Calu3 (cell line): ENCODE data around the gene KIAA1217. TPM values are rescaled to one million over a fixed set of nuclear protein-coding genes. Genes with fewer than 3 reads are reported as not detected.

Experiments used
- BruUV-seq: library from RNA; stranded (reverse); fragments of 400-500 nt; replicated peaks from 2 replicates; lab custom pipeline; 2021; lab: Mats Ljungman, UMichigan
- CTCF ChIA-PET: fragments of 300-600 bp; sonication (Branson Sonifier 250); formaldehyde crosslinking; loops from one replicate; lab custom pipeline; 2022; ENCODE audit warnings: antibody characterized with exemption; lab: Charles Lee
- DNase-seq: peaks from one replicate; pipeline ENCODE4 v3.0.0; 2022
- H3K27ac Mint-ChIP-seq: one replicate; pipeline ENCODE4 v1.8.0; 2022; ENCODE audit warnings: mixed read lengths; ENCODE audit not compliant: unreplicated experiment
- H3K27me3 Mint-ChIP-seq: one replicate; pipeline ENCODE4 v1.8.0; 2022; ENCODE audit warnings: mixed read lengths; ENCODE audit not compliant: unreplicated experiment
- H3K36me3 Mint-ChIP-seq: one replicate; pipeline ENCODE4 v1.8.0; 2022; ENCODE audit warnings: mild to moderate bottlenecking, moderate library complexity, mixed read lengths; ENCODE audit not compliant: insufficient read depth, unreplicated experiment
- H3K4me1 Mint-ChIP-seq: one replicate; pipeline ENCODE4 v1.8.0; 2022; ENCODE audit warnings: mild to moderate bottlenecking, low read depth, mixed read lengths; ENCODE audit not compliant: unreplicated experiment
- H3K4me3 Mint-ChIP-seq: one replicate; pipeline ENCODE4 v1.8.0; 2022; ENCODE audit warnings: mild to moderate bottlenecking, low read depth, moderate library complexity, mixed read lengths; ENCODE audit not compliant: unreplicated experiment
- H3K9me3 Mint-ChIP-seq: one replicate; pipeline ENCODE4 v1.8.0; 2022; ENCODE audit warnings: low read depth, mixed read lengths; ENCODE audit not compliant: unreplicated experiment
- CTCF ChIP-seq: fragments of 200-600 bp; IDR thresholded peaks from one replicate; pipeline ENCODE4 v1.8.0; 2022; ENCODE audit warnings: antibody characterized with exemption; ENCODE audit not compliant: unreplicated experiment
- intact Hi-C: fragments of 100-400 bp; cut with micrococcal nuclease; formaldehyde crosslinking; loops from one replicate; pipeline ENCODE4 v1.10.0; 2022; ENCODE audit not compliant: unreplicated experiment
- total RNA-seq: library from RNA; stranded (reverse); gene quantifications from 2 replicates; pipeline ENCODE4 v1.2.3, GENCODE V29; 2022

KIAA1217 gene
- total RNA-seq, 1 experiment from 2014 or later: 46.2 TPM

DNA sequence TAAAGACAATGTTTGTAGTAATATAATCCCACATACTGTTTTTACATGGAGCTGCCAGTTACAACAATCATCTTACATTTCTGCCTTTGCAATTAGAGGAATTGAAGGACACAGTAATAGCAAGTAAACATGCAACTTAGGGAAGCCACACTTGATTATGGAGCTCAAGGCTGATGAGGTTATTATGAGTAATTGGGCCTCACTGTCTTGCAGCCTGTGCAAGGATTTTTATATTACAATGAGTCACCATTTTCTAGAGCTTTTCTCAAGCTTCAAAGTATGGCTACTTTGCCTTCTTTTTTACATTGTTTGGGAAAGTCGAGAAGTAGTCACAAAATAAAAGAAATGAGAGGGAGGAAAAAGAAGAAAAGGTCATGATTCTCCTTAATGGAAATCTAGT lies 226.4 kb downstream of the KIAA1217 start:
- peaks cover 9% of the 10 kb centered on the region for H3K36me3 Mint-ChIP-seq
- no peaks in the 10 kb centered on the region for H3K27me3 Mint-ChIP-seq
- no TSS peak for BruUV-seq
- DNase-seq: no peak
- CTCF ChIA-PET: no interaction called here
- no peaks in the 10 kb centered on the region for H3K9me3 Mint-ChIP-seq
- intact Hi-C loops: no loop called here
- TF ChIP-seq CTCF: no peak
- H3K4me1 Mint-ChIP-seq: peaks cover 19% of the 10 kb centered on the region
- H3K4me3 Mint-ChIP-seq: no peak overlapping the region
- H3K27ac Mint-ChIP-seq: no peak overlapping the region

DNA sequence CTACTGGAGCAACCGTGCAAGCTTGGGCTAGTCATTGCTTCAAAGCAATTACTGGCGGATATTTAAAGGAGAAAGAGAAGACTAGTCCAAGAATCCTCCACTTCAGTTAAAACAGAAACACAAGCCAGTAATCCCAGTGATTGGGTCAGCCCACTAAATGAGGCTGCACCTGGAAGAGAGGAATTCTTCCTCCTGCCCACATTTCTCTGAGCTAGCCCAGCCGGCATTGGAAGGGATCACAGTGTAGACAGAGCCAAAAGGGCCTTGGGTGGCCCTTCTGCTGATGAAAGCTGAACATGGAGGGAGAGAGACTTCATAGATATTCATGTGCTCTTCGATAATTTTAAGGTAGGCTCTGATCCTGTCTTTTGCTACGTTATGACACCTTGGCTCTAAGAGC lies 228.4 kb downstream of the KIAA1217 start:
- Mint-ChIP-seq H3K27ac (no peak overlapping the region), H3K4me1 (peaks cover 23% of the 10 kb centered on the region), H3K4me3 (no peak overlapping the region), H3K27me3 (no peaks in the 10 kb centered on the region), H3K36me3 (peaks cover 9% of the 10 kb centered on the region), H3K9me3 (no peaks in the 10 kb centered on the region)
- CTCF ChIA-PET: no interaction called here
- TF ChIP-seq CTCF: no peak
- BruUV-seq: no TSS peak
- intact Hi-C loops: no loop called here
- DNase-seq: no peak

DNA sequence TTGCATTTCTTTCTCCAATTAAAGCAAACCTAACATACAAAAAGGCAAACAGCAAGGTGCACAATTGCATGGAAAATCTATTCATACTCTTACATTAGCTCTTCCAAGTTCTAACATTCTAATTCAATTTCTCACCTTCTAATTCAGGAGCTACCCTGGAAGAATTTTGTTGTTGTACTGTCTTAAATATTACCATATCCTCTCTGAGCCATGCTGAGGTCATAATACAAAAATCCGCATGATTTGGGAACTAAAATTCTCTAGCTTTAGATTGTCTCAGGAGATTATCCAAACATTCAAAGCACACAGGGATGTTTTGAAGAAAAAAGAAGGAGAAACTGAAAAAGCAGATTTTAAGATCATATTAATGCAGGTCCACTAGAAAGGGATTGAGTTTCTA lies 229.9 kb downstream of the KIAA1217 start:
- no peak overlapping the region for H3K27ac Mint-ChIP-seq
- no TSS peak for BruUV-seq
- no peaks in the 10 kb centered on the region for H3K9me3 Mint-ChIP-seq
- intact Hi-C loops: no loop called here
- no peak overlapping the region for H3K4me3 Mint-ChIP-seq
- peaks cover 17% of the 10 kb centered on the region for H3K4me1 Mint-ChIP-seq
- H3K36me3 Mint-ChIP-seq: peaks cover 5% of the 10 kb centered on the region
- no peaks in the 10 kb centered on the region for H3K27me3 Mint-ChIP-seq
- no peak for DNase-seq
- no peak for TF ChIP-seq CTCF
- CTCF ChIA-PET: no interaction called here

GRCh38 chr10:24439935-24440334 lies 231.0 kb downstream of the KIAA1217 start:
- BruUV-seq: no TSS peak
- Mint-ChIP-seq H3K9me3 (no peaks in the 10 kb centered on the region), H3K4me3 (no peak overlapping the region), H3K36me3 (no peaks in the 10 kb centered on the region), H3K27ac (no peak overlapping the region), H3K27me3 (no peaks in the 10 kb centered on the region), H3K4me1 (peaks cover 8% of the 10 kb centered on the region)
- no peak for TF ChIP-seq CTCF
- DNase-seq: no peak
- intact Hi-C loops: no loop called here
- CTCF ChIA-PET: no interaction called here
